ENCODE data around the gene SELENOM.

DNA sequence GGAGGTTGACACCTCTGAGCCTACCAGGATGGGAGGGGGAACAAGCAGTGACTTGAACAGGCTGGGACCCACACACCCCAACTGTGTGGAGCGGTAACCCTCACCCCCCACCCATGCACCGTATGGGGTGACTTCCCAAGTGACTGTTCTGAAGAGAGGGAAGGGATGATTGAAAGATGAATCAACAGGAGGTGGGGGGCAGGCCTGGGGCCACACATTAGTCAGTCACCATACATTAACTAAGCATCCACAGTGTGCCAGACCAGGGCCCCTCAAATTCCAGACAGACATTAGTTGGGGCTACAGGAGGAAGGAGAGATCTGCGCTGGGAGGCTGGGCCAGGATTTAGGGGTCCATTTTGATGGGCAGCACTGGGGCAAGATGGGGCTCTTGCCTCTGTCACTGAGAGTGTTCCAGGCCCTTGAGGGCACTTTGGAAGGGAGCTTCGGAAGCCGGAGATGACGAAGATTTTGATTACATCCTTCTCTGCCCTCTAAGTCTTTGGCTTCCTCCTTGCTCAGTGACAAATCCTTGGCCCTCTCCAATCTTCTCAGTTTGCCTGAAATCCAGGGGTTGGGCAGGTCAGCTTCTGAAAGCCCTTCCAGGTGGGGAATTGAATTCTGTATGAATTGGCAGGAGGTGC is 25.3 kb downstream of the SELENOM start:
- TF ChIP-seq, protein P1, sequence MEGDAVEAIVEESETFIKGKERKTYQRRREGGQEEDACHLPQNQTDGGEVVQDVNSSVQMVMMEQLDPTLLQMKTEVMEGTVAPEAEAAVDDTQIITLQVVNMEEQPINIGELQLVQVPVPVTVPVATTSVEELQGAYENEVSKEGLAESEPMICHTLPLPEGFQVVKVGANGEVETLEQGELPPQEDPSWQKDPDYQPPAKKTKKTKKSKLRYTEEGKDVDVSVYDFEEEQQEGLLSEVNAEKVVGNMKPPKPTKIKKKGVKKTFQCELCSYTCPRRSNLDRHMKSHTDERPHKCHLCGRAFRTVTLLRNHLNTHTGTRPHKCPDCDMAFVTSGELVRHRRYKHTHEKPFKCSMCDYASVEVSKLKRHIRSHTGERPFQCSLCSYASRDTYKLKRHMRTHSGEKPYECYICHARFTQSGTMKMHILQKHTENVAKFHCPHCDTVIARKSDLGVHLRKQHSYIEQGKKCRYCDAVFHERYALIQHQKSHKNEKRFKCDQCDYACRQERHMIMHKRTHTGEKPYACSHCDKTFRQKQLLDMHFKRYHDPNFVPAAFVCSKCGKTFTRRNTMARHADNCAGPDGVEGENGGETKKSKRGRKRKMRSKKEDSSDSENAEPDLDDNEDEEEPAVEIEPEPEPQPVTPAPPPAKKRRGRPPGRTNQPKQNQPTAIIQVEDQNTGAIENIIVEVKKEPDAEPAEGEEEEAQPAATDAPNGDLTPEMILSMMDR (IDR thresholded peaks at IDR 0.05; ENCODE audit: low read length), result no peak
- TF ChIP-seq EZH2 (IDR thresholded peaks at IDR 0.05; ENCODE audit: borderline replicate concordance, low read length), result no peak
